ENCODE measurements around the gene PSPN. TPM values are rescaled to one million over a fixed set of nuclear protein-coding genes. Genes with fewer than 3 reads are reported as not detected.

The PSPN gene
- total and polyA plus RNA-seq, 9 donors = 0.72 to 2.8 (median 1.5) TPM

DNA sequence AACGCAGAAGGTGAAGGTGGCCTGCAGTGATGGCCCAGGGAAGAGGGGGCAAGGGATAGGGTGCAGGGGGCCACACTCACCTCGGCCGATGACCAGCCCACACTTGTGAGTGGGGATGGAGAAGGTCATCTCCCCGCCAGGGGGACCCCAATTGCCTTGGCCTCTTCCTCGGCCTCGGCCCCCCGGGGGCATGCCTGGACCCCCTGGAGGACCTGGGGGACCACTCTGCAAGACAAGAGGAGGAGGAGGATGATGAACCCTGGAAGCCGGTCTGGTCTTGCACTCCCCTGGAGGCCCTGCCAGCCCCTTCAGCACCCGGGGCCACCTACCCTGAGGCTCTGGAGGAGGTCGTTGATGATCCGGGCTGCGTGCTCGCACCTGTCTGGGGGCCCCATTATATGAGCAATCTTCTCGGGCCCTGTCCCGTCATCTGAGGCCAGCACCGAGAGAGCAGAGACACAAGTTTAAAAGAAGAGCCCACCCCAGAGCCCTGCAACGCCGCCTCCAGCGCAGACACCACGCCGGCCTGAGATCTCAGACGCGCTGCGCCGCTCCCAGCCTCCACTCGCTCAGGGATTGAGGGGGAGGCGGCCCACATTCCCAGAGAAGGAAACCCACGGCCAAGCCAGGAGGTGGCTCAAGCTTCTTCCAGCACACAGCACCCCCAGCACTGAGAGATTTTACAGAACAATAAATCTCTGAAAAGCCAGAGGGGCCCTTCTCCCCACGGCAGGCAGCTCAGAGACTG lies 41.1 kb upstream of the PSPN start:
- 82 to 88% (median 87%) methylated on average over 24 to 29 of the region's 29 CpGs for WGBS, 3 donors
- H3K4me1 ChIP-seq (ENCODE audit: insufficient read depth) = peaks cover 3% of the 10 kb centered on the region
- no peak for DNase-seq
- H3K4me3 ChIP-seq = no peak overlapping the region
- H3K27ac ChIP-seq = no peak overlapping the region
- TF ChIP-seq, protein P1, sequence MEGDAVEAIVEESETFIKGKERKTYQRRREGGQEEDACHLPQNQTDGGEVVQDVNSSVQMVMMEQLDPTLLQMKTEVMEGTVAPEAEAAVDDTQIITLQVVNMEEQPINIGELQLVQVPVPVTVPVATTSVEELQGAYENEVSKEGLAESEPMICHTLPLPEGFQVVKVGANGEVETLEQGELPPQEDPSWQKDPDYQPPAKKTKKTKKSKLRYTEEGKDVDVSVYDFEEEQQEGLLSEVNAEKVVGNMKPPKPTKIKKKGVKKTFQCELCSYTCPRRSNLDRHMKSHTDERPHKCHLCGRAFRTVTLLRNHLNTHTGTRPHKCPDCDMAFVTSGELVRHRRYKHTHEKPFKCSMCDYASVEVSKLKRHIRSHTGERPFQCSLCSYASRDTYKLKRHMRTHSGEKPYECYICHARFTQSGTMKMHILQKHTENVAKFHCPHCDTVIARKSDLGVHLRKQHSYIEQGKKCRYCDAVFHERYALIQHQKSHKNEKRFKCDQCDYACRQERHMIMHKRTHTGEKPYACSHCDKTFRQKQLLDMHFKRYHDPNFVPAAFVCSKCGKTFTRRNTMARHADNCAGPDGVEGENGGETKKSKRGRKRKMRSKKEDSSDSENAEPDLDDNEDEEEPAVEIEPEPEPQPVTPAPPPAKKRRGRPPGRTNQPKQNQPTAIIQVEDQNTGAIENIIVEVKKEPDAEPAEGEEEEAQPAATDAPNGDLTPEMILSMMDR (IDR thresholded peaks at IDR 0.05) = no peak
- no peak for TF ChIP-seq EP300 (IDR thresholded peaks at IDR 0.05)
- no peak for TF ChIP-seq POLR2A (IDR thresholded peaks at IDR 0.05)
- intact Hi-C loops (cut with DNase I) = no loop called here
- H3K27me3 ChIP-seq = no peaks in the 10 kb centered on the region
- H3K36me3 ChIP-seq = no peaks in the 10 kb centered on the region
- no peaks in the 10 kb centered on the region for H3K9me3 ChIP-seq

DNA sequence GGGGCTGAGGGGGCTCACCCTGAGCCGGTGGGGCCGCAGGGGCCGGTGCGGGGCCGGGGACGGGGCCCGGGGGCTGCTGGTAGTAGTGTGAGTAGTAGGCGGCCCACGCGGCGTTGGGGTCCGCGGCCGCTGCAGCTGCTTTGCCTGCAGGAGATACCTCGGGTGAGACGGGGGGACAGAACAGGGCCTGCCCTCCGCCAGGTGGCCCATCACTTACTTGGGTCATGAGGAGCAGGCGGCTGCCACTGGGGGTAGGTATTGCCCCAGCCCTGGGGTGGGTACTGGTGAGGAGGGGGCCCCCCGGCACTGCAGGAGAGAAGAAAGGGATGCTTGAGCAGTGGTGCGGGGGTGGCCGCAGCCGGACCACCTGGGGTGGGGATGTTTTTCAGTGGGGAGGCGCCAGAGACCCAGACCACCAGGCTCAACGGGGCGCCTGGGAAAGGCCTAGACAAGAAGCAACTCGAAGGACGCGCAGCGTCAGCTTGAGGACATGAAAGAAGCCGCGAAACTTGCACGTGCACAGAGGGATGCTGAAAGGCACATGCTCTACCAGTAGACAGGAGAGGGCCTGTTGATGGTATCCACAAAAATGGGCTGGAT lies 40.0 kb upstream of the PSPN start:
- Histone ChIP-seq H3K36me3 (no peaks in the 10 kb centered on the region), H3K4me3 (no peak overlapping the region), H3K9me3 (no peaks in the 10 kb centered on the region), H3K4me1 (ENCODE audit: insufficient read depth) (peaks cover 3% of the 10 kb centered on the region), H3K27ac (no peak overlapping the region), H3K27me3 (no peaks in the 10 kb centered on the region)
- no peak for DNase-seq
- intact Hi-C loops (cut with DNase I) = no loop called here
- no peak for TF ChIP-seq EP300 (IDR thresholded peaks at IDR 0.05)
- TF ChIP-seq, protein P1 (IDR thresholded peaks at IDR 0.05) = no peak
- 87 to 90% (median 89%) methylated on average over 32 of the region's 32 CpGs for WGBS, 3 donors

DNA sequence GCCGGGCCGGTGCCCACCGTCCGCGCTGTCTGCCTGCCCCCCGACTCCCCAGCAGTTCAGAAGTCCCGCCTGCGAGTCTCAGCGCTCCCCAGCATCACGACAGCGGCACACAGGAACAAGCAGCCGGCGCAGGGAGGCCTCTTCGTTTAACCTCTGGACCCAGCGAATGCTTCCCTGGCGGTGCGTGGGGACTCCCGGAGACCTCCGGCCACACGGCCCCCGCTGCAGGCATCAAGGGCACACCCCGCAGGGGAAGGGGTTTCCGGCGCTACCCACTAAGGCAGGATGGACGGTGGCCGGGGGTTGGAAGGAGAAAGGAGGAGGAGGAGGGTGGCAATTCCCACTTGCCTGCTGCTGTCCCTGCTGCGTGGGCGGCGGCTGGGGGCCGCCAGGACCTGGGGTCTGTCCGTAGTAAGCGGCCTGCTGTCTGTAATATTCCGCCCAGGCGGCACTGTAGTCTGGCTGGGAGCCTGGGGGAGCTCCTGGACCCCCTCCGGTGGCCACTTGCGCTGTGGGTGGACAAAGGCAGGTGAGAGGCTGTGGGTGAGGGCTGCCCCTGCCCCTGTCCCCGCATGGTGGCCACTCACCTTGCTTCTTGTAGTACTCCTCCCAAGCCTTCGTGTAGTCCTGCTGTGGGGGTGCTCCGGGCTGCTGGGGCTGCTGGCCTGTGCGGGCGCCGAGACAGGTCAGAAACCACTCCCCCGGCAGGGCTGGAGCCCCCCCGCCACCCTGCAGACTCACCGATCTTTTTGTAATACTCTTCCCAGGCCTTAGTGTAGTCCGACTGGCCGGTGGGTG lies 39.3 kb upstream of the PSPN start:
- Histone ChIP-seq H3K27ac (no peak overlapping the region), H3K36me3 (no peaks in the 10 kb centered on the region), H3K9me3 (no peaks in the 10 kb centered on the region), H3K4me3 (no peak overlapping the region), H3K4me1 (ENCODE audit: insufficient read depth) (peaks cover 3% of the 10 kb centered on the region), H3K27me3 (no peaks in the 10 kb centered on the region)
- intact Hi-C loops (cut with DNase I) = no loop called here
- no peak for DNase-seq
- 84 to 85% (median 85%) methylated on average over 37 to 47 of the region's 47 CpGs for WGBS, 3 donors
- no peak for TF ChIP-seq POLR2A (IDR thresholded peaks at IDR 0.05)
- TF ChIP-seq EP300 (IDR thresholded peaks at IDR 0.05) = no peak
- TF ChIP-seq, protein P1 (IDR thresholded peaks at IDR 0.05) = no peak

DNA sequence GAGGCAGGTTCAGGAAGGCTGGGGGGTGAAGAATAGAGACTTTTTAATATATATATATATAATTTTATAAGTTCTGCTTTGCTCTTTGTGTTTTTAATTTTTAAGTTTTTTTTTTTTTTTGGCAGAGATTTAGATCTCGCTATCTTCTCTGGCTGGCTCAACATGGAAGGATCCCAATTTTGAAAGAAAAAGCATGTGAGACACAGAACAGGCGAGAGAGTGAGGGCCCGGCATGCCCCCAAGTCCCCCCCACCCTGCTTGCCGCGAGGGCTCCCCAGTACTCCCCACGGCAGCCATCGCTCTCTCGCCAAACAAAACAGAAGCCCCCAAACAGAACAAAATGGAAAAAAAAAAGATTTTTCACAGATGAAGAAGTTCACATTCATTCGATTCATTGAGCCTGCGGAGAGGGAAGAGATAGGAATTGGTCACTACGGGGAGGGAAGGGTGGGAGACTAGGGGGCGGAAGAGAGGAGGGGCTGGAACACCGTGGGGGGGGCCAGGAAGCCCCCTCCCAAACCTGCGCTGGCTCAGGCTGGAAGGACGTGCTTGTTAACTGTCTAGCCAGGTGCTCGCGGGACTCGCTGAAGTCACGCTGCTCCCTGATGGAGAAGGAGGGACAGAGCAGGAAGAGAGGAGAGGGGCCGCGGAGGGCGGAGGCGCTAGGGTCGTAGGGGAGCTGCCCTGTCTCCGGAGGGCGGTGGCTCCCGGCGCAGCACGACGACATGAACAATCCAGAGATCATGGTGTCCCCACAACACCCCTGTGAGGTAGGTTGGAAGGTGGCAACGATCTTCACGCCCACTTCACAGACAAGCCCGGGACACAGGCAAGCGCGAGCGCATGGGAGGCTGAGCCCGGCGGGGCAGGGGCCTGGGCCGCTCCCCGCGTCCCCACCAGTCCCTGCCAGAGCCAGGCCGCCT lies 38.2 kb upstream of the PSPN start:
- no peak overlapping the region for H3K4me3 ChIP-seq
- no peaks in the 10 kb centered on the region for H3K9me3 ChIP-seq
- peak overlapping the region in 1 of 2 donors; percentile 53 for H3K27ac ChIP-seq
- intact Hi-C loops (cut with DNase I) = no loop called here
- WGBS, 3 donors = 55 to 60% (median 59%) methylated on average over 42 of the region's 42 CpGs
- no peaks in the 10 kb centered on the region for H3K27me3 ChIP-seq
- H3K36me3 ChIP-seq = no peaks in the 10 kb centered on the region
- no peak for TF ChIP-seq EP300 (IDR thresholded peaks at IDR 0.05)
- TF ChIP-seq, protein P1 (IDR thresholded peaks at IDR 0.05) = no peak
- no peak for TF ChIP-seq POLR2A (IDR thresholded peaks at IDR 0.05)
- DNase-seq = no peak
- H3K4me1 ChIP-seq (ENCODE audit: insufficient read depth) = peaks cover 3% of the 10 kb centered on the region
